Measurements from ENCODE around the gene SMTNL1. TPM values are rescaled to one million over a fixed set of nuclear protein-coding genes. Genes with fewer than 3 reads are reported as not detected.
"Not testable (repeated sequence)": the region's sequence is repeated elsewhere in the genome, so short reads cannot be mapped to it uniquely, and the experiment has no call there.

The SMTNL1 gene
- total RNA-seq, 1 experiment from 2014 or later = not detected

GRCh38 chr11:57508341-57509170, 28.8 kb upstream of the SMTNL1 start:
- DNase-seq (ENCODE audit: low read depth) = no peak

- no peak for DNase-seq (ENCODE audit: low read depth)
Observed at GRCh38 chr11:57511741-57512430, 25.5 kb upstream of the SMTNL1 start.

GRCh38 chr11:57512646-57513451, 24.5 kb upstream of the SMTNL1 start:
- DNase-seq (ENCODE audit: low read depth) = no peak

- no peak for DNase-seq (ENCODE audit: low read depth)
Observed at GRCh38 chr11:57513452-57513795, 24.0 kb upstream of the SMTNL1 start.

- DNase-seq (ENCODE audit: low read depth) = no peak
Observed at GRCh38 chr11:57513911-57514537, 23.4 kb upstream of the SMTNL1 start.

GRCh38 chr11:57514538-57515331, 22.7 kb upstream of the SMTNL1 start:
- DNase-seq (ENCODE audit: low read depth) = peak; percentile 52

- peak; percentile 54 for DNase-seq (ENCODE audit: low read depth)
Observed at GRCh38 chr11:57515332-57516060, 21.9 kb upstream of the SMTNL1 start, which contains the start of gene SLC43A1. Gene SLC43A1 (minus strand): TSS chr11:57515702. CDS start chr11:57514111, 1,591 bp downstream.

GRCh38 chr11:57516061-57516443, 21.3 kb upstream of the SMTNL1 start:
- no peak for DNase-seq (ENCODE audit: low read depth)

- DNase-seq (ENCODE audit: low read depth) = no peak
Observed at GRCh38 chr11:57521116-57521515, 16.3 kb upstream of the SMTNL1 start.

- no peak for DNase-seq (ENCODE audit: low read depth)
Observed at GRCh38 chr11:57523419-57523818, 14.0 kb upstream of the SMTNL1 start.

GRCh38 chr11:57527056-57527631, 10.3 kb upstream of the SMTNL1 start:
- peak; percentile 57 for DNase-seq (ENCODE audit: low read depth)

- DNase-seq (ENCODE audit: low read depth) = no peak
Observed at GRCh38 chr11:57529012-57529411, 8.4 kb upstream of the SMTNL1 start.

GRCh38 chr11:57530215-57530595, 7.2 kb upstream of the SMTNL1 start:
- DNase-seq (ENCODE audit: low read depth) = no peak

- peak; percentile 98 for DNase-seq (ENCODE audit: low read depth)
Observed at GRCh38 chr11:57530596-57531507, 6.5 kb upstream of the SMTNL1 start, which contains the start of gene TIMM10. Gene TIMM10 (minus strand): TSS chr11:57530754. CDS start chr11:57530189, 565 bp downstream.

GRCh38 chr11:57534449-57534848, 2.9 kb upstream of the SMTNL1 start:
- not testable (repeated sequence) for DNase-seq (ENCODE audit: low read depth)

GRCh38 chr11:57539342-57539741, 1.9 kb downstream of the SMTNL1 start:
- no peak for DNase-seq (ENCODE audit: low read depth)

GRCh38 chr11:57541169-57541568, 3.8 kb downstream of the SMTNL1 start:
- no peak for DNase-seq (ENCODE audit: low read depth)

- DNase-seq (ENCODE audit: low read depth) = no peak
Observed at GRCh38 chr11:57542582-57542981, 5.2 kb downstream of the SMTNL1 start.

GRCh38 chr11:57543593-57543992, 6.2 kb downstream of the SMTNL1 start:
- DNase-seq (ENCODE audit: low read depth) = no peak

Measured in Daoy (cell line).